HCT116 (cell line): ENCODE data around the gene SECTM1.

ENCODE experiments used
- EGR1 ChIP-seq: IDR thresholded peaks from 2 replicates; pipeline ENCODE4 v1.6.1; 2012; ENCODE audit warnings: low read depth
- POLR2A ChIP-seq: IDR thresholded peaks from 2 replicates; pipeline ENCODE4 v1.7.0; 2011; ENCODE audit warnings: borderline replicate concordance; ENCODE audit not compliant: insufficient read depth, insufficient read length; ENCODE audit errors: extremely low read depth
- POLR2AphosphoS5 ChIP-seq: IDR thresholded peaks from 2 replicates; pipeline ENCODE4 v1.6.1; 2011; ENCODE audit warnings: mild to moderate bottlenecking, low read depth, low read length, moderate library complexity
- SIN3A ChIP-seq: IDR thresholded peaks from 2 replicates; pipeline ENCODE4 v1.6.1; 2012; ENCODE audit warnings: low read depth
- SP1 ChIP-seq: IDR thresholded peaks from 2 replicates; pipeline ENCODE4 v1.6.1; 2012; ENCODE audit warnings: low read depth
- SRF ChIP-seq: IDR thresholded peaks from 2 replicates; pipeline ENCODE4 v1.6.1; 2012; ENCODE audit warnings: low read depth
- ZNF274 ChIP-seq: fragments of 200-500 bp; sonication (Bioruptor generic); IDR thresholded peaks from 2 replicates; pipeline ENCODE4 v1.6.1; 2014; ENCODE audit warnings: mild to moderate bottlenecking, low read depth, low read length, inconsistent platforms
- TF ChIP-seq, protein P1 (sequence below), 3 experiments: fragments of 200-600 bp in 1 of 3; sonication (generic) in 1 of 3; IDR thresholded peaks in 2 of 3; conservative IDR thresholded peaks in 1 of 3; 2 replicates each; pipeline ENCODE4 v1.5.1; 2012 to 2017; ENCODE audit warnings: low read depth in 2 of 3, low read length in 2 of 3, antibody characterized with exemption in 1 of 3, borderline replicate concordance in 1 of 3, control low read depth in 1 of 3, mild to moderate bottlenecking in 1 of 3, mixed read lengths in 1 of 3, mixed run types in 1 of 3, moderate library complexity in 1 of 3; ENCODE audit not compliant: insufficient read depth in 1 of 3
- TF ChIP-seq, protein P2 (sequence below): IDR thresholded peaks from 2 replicates; pipeline ENCODE4 v1.6.1; 2012

DNA sequence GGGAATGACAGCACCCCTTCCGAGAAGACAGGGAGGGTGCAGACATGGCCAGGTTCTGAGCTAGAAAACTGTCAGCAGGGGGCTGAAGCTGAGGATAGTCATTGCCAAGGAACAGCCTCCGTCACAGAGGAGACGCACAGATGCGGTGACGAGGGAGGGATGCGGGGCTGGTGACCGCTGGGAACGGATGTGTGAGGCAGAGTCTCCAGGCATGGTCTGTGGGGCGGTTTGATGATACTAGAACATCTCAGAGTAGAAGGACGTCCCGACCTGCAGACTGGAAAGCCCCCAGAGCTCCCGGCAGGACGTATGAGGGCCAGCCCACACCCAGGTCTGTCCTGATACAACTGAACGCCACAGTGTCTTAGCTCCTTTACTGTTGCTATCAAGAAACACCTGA is 58.2 kb downstream of the SECTM1 start:
- TF ChIP-seq ZNF274 (no peak), SP1 (no peak), POLR2A (no peak), SRF (no peak), POLR2AphosphoS5 (no peak), EGR1 (no peak), SIN3A (no peak)
- TF ChIP-seq, protein P1, sequence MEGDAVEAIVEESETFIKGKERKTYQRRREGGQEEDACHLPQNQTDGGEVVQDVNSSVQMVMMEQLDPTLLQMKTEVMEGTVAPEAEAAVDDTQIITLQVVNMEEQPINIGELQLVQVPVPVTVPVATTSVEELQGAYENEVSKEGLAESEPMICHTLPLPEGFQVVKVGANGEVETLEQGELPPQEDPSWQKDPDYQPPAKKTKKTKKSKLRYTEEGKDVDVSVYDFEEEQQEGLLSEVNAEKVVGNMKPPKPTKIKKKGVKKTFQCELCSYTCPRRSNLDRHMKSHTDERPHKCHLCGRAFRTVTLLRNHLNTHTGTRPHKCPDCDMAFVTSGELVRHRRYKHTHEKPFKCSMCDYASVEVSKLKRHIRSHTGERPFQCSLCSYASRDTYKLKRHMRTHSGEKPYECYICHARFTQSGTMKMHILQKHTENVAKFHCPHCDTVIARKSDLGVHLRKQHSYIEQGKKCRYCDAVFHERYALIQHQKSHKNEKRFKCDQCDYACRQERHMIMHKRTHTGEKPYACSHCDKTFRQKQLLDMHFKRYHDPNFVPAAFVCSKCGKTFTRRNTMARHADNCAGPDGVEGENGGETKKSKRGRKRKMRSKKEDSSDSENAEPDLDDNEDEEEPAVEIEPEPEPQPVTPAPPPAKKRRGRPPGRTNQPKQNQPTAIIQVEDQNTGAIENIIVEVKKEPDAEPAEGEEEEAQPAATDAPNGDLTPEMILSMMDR (IDR thresholded peaks at IDR 0.05 in 2 of 3, conservative IDR thresholded peaks at IDR 0.05 in 1 of 3; ENCODE audit: borderline replicate concordance in 1 of 3, insufficient read depth in 1 of 3, low read depth in 2 of 3, low read length in 2 of 3): no peak
- TF ChIP-seq, protein P2, sequence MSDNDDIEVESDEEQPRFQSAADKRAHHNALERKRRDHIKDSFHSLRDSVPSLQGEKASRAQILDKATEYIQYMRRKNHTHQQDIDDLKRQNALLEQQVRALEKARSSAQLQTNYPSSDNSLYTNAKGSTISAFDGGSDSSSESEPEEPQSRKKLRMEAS: no peak
